Measurements from ENCODE around the gene PCDHB1. TPM values are rescaled to one million over a fixed set of nuclear protein-coding genes. Genes with fewer than 3 reads are reported as not detected.
"Not testable (repeated sequence)": the region's sequence is repeated elsewhere in the genome, so short reads cannot be mapped to it uniquely, and the experiment has no call there.

Gene PCDHB1
- total RNA-seq, 1 donor from 2014 or later, result 0.12 TPM

DNA sequence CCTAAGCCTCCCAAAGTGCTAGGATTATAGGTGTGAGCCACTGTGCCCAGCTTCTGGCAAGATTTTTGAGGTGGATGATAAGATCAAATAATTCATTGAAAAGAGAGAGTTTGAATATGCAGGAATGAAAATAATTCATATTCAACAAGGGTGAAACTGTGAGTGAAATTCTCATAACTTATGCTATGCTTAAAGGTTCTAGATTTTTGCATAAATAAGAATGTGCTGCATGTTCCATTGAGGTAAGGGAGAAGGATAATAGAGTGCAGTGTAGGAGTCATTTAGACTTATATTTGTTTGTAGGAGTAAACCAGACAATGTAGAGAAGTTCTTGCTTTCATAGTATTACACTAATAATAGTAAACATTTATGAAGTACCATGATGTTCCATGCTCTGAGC, 31.1 kb downstream of the PCDHB1 start:
- Histone ChIP-seq H3K27ac (no peak overlapping the region), H3K27me3 (no peaks in the 10 kb centered on the region), H3K36me3 (no peaks in the 10 kb centered on the region), H3K4me1 (no peaks in the 10 kb centered on the region), H3K9me3 (no peaks in the 10 kb centered on the region), H3K4me3 (no peak overlapping the region)
- intact Hi-C loops (cut with DNase I), result no loop called here
- ATAC-seq (no peak), DNase-seq (no peak)
- TF ChIP-seq, protein P1, sequence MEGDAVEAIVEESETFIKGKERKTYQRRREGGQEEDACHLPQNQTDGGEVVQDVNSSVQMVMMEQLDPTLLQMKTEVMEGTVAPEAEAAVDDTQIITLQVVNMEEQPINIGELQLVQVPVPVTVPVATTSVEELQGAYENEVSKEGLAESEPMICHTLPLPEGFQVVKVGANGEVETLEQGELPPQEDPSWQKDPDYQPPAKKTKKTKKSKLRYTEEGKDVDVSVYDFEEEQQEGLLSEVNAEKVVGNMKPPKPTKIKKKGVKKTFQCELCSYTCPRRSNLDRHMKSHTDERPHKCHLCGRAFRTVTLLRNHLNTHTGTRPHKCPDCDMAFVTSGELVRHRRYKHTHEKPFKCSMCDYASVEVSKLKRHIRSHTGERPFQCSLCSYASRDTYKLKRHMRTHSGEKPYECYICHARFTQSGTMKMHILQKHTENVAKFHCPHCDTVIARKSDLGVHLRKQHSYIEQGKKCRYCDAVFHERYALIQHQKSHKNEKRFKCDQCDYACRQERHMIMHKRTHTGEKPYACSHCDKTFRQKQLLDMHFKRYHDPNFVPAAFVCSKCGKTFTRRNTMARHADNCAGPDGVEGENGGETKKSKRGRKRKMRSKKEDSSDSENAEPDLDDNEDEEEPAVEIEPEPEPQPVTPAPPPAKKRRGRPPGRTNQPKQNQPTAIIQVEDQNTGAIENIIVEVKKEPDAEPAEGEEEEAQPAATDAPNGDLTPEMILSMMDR (IDR thresholded peaks at IDR 0.05), result no peak

DNA sequence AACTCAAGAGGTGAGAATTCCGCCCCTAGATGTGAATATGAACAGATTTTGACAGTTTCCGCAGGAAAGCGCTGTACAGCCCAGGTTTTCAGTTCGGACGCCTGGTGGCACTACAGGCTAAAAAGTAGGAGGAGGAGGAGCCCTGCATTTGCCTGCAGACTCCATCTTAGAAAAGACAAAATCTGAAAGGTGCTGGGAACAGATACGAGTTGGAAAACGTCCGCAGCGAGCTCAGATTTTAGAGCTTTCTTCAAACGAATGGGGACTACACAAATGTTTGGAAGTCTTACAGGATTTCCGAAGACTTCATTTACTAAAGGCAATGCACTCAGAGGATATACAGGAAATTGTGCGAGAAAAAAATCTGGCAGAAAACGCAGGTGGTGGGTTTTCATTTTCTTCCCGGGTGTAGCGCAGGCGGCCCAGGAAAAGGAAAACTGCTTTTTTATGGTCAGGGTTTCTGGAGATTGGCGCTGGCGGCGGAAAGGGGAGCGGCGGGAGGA, 33.4 kb downstream of the PCDHB1 start:
- Histone ChIP-seq H3K36me3 (no peaks in the 10 kb centered on the region), H3K27me3 (no peaks in the 10 kb centered on the region), H3K9me3 (no peaks in the 10 kb centered on the region), H3K4me3 (peak overlapping the region; percentile 52), H3K4me1 (no peaks in the 10 kb centered on the region), H3K27ac (peak overlapping the region; percentile 67)
- no peak for DNase-seq
- intact Hi-C loops (cut with DNase I), result no loop called here
- peak; percentile 92 for ATAC-seq
- TF ChIP-seq, protein P1 (IDR thresholded peaks at IDR 0.05), result peak; percentile 63

DNA sequence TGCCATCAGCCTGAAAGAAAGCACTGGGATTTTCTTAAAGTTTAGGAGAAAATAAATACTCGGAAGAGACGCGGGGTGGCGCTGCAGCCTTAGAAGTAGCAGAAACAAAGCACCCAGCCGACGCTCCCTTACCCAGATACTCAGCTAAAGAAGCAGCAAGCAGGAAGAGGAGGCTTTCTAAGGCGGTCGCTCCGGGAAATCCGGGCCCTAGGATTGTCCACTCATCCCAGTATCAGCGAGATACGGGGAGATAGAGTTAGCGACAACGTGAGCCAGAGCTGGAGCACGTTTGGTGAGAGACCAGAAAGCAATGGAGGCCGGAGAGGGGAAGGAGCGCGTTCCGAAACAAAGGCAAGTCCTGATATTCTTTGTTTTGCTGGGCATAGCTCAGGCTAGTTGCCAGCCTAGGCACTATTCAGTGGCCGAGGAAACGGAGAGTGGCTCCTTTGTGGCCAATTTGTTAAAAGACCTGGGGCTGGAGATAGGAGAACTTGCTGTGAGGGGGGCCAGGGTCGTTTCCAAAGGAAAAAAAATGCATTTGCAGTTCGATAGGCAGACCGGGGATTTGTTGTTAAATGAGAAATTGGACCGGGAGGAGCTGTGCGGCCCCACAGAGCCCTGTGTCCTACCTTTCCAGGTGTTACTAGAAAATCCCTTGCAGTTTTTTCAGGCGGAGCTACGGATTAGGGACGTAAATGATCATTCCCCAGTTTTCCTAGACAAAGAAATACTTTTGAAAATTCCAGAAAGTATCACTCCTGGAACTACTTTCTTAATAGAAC, 43.5 kb downstream of the PCDHB1 start, which contains the start of gene PCDHB2:
Gene PCDHB2, plus strand, starts transcription at position 135 of the 782 bp plus-strand sequence. Its CDS starts 176 bp downstream, at position 311.
- ATAC-seq (peak; percentile 53), DNase-seq (no peak)
- no peaks in the 10 kb centered on the region for H3K4me1 ChIP-seq
- peaks cover 4% of the 10 kb centered on the region for H3K9me3 ChIP-seq
- no peaks in the 10 kb centered on the region for H3K36me3 ChIP-seq
- intact Hi-C loops (cut with DNase I), result no loop called here
- TF ChIP-seq, protein P1 (IDR thresholded peaks at IDR 0.05), result peak; percentile 36
- peak within 1 kb of the TSS; percentile 36 for H3K4me3 ChIP-seq
- peaks cover 11% of the 10 kb centered on the region for H3K27me3 ChIP-seq
- no peak within 1 kb of the TSS for H3K27ac ChIP-seq

DNA sequence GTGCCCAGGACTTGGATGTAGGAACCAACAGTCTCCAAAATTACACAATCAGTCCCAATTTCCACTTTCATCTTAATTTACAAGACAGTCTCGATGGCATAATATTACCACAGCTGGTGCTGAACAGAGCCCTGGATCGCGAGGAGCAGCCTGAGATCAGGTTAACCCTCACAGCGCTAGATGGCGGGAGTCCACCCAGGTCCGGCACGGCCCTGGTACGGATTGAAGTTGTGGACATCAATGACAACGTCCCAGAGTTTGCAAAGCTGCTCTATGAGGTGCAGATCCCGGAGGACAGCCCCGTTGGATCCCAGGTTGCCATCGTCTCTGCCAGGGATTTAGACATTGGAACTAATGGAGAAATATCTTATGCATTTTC, 44.1 kb downstream of the PCDHB1 start:
- DNase-seq, result no peak
- TF ChIP-seq, protein P1 (IDR thresholded peaks at IDR 0.05), result no peak
- H3K27ac ChIP-seq, result no peak overlapping the region
- no peaks in the 10 kb centered on the region for H3K4me1 ChIP-seq
- H3K27me3 ChIP-seq, result peaks cover 11% of the 10 kb centered on the region
- H3K36me3 ChIP-seq, result no peaks in the 10 kb centered on the region
- no peaks in the 10 kb centered on the region for H3K9me3 ChIP-seq
- H3K4me3 ChIP-seq, result peak overlapping the region; percentile 36
- ATAC-seq, result no peak
- intact Hi-C loops (cut with DNase I), result no loop called here

DNA sequence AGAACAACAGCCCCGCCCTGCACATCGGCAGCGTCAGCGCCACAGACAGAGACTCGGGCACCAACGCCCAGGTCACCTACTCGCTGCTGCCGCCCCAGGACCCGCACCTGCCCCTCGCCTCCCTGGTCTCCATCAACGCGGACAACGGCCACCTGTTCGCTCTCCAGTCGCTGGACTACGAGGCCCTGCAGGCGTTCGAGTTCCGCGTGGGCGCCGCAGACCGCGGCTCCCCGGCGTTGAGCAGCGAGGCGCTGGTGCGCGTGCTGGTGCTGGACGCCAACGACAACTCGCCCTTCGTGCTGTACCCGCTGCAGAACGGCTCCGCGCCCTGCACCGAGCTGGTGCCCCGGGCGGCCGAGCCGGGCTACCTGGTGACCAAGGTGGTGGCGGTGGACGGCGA, 45.0 kb downstream of the PCDHB1 start:
- ATAC-seq; H3K36me3 ChIP-seq; H3K4me1 ChIP-seq; H3K4me3 ChIP-seq; intact Hi-C loops (cut with DNase I); H3K9me3 ChIP-seq; DNase-seq; H3K27ac ChIP-seq: not testable (repeated sequence)
- H3K27me3 ChIP-seq, result peaks cover 11% of the 10 kb centered on the region

DNA sequence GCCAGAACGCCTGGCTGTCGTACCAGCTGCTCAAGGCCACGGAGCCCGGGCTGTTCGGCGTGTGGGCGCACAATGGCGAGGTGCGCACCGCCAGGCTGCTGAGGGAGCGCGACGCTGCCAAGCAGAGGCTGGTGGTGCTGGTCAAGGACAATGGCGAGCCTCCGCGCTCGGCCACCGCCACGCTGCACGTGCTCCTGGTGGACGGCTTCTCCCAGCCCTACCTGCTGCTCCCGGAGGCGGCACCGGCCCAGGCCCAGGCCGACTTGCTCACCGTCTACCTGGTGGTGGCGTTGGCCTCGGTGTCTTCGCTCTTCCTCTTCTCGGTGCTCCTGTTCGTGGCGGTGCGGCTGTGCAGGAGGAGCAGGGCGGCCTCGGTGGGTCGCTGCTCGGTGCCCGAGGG, 45.4 kb downstream of the PCDHB1 start:
- ATAC-seq; H3K27ac ChIP-seq; intact Hi-C loops (cut with DNase I); H3K9me3 ChIP-seq; H3K4me1 ChIP-seq; H3K36me3 ChIP-seq; H3K4me3 ChIP-seq; DNase-seq: not testable (repeated sequence)
- H3K27me3 ChIP-seq, result peaks cover 11% of the 10 kb centered on the region

Measured in upper lobe of right lung (tissue), 1 donor.